HepG2 (cell line): Measurements from ENCODE around the gene BTN1A1.
"Not testable (repeated sequence)": the region's sequence is repeated elsewhere in the genome, so short reads cannot be mapped to it uniquely, and the experiment has no call there.

Experiments used
- ELF1 ChIP-seq: sonication (generic); formaldehyde crosslinking; IDR thresholded peaks from 2 replicates; pipeline ENCODE4 v1.4.0; 2020; ENCODE audit warnings: missing genetic modification reagents
- FOSL1 ChIP-seq: sonication (generic); formaldehyde crosslinking; IDR thresholded peaks from 2 replicates; pipeline ENCODE4 v1.9.0; 2021; ENCODE audit warnings: missing genetic modification reagents, borderline replicate concordance
- KDM3A ChIP-seq: IDR thresholded peaks from 2 replicates; pipeline ENCODE4 v1.6.1; 2018; ENCODE audit warnings: low read depth, missing compliant biosample characterization
- POLR2A ChIP-seq, 2 experiments: IDR thresholded peaks; 2 replicates each; pipeline ENCODE4 v1.6.1; 2011; ENCODE audit warnings: low read depth in 2 of 2, low read length in 2 of 2, mild to moderate bottlenecking in 1 of 2, moderate library complexity in 1 of 2; ENCODE audit not compliant: insufficient read depth in 1 of 2
- RCOR2 ChIP-seq: IDR thresholded peaks from 2 replicates; pipeline ENCODE4 v1.6.1; 2016; ENCODE audit warnings: missing biosample characterization, missing genetic modification reagents
- SIX4 ChIP-seq: sonication (generic); formaldehyde crosslinking; IDR thresholded peaks from 2 replicates; pipeline ENCODE4 v1.4.0; 2020; ENCODE audit warnings: missing genetic modification reagents
- STAT5B ChIP-seq: sonication (generic); formaldehyde crosslinking; IDR thresholded peaks from 2 replicates; pipeline ENCODE4 v1.4.0; 2020; ENCODE audit warnings: missing genetic modification reagents
- ZBTB7B ChIP-seq: sonication (generic); formaldehyde crosslinking; IDR thresholded peaks from 2 replicates; pipeline ENCODE4 v1.4.0; 2020; ENCODE audit warnings: missing genetic modification reagents
- ZNF674 ChIP-seq: sonication (generic); formaldehyde crosslinking; IDR thresholded peaks from 2 replicates; pipeline ENCODE4 v1.5.0; 2020; ENCODE audit warnings: low read depth, mild to moderate bottlenecking, missing genetic modification reagents
- TF ChIP-seq, protein P1 (sequence below): sonication (generic); formaldehyde crosslinking; IDR thresholded peaks from 2 replicates; pipeline ENCODE4 v1.5.0; 2020; ENCODE audit warnings: mild to moderate bottlenecking, missing genetic modification reagents, moderate library complexity

DNA sequence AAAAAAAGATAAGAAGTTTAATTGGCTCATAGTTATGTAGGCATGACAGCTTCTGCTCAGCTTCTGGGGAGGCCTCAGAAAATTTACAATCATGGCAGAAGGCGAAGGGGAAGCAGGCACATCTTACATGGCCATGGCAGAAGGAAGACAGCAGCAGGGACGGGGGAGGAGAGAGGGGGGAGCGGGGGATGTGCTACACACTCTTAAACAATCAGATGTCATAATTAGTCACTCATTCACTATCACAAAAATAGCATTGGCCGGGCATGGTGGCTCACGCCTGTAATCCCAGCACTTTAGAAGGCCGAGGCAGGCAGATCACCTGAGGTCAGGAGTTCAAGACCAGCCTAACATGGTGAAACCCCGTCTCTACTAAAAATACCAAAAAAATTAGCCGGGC, 10.9 kb downstream of the BTN1A1 start:
- TF ChIP-seq KDM3A; STAT5B (CRISPR knock-in tag); ZBTB7B (CRISPR knock-in tag); SIX4 (CRISPR knock-in tag); FOSL1 (CRISPR knock-in tag); RCOR2 (CRISPR knock-in tag); ZNF674; ELF1 (CRISPR knock-in tag); POLR2A (IDR thresholded peaks at IDR 0.05; ENCODE audit: insufficient read depth in 1 of 2, low read depth in 2 of 2, low read length in 2 of 2): not testable (repeated sequence)
- TF ChIP-seq, protein P1, sequence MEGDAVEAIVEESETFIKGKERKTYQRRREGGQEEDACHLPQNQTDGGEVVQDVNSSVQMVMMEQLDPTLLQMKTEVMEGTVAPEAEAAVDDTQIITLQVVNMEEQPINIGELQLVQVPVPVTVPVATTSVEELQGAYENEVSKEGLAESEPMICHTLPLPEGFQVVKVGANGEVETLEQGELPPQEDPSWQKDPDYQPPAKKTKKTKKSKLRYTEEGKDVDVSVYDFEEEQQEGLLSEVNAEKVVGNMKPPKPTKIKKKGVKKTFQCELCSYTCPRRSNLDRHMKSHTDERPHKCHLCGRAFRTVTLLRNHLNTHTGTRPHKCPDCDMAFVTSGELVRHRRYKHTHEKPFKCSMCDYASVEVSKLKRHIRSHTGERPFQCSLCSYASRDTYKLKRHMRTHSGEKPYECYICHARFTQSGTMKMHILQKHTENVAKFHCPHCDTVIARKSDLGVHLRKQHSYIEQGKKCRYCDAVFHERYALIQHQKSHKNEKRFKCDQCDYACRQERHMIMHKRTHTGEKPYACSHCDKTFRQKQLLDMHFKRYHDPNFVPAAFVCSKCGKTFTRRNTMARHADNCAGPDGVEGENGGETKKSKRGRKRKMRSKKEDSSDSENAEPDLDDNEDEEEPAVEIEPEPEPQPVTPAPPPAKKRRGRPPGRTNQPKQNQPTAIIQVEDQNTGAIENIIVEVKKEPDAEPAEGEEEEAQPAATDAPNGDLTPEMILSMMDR (CRISPR knock-in tag), result not testable (repeated sequence)
